Mammary epithelial cell (primary cell): Measurements from ENCODE around the gene SH3BP5L.

Source experiments
- EZH2 ChIP-seq: IDR thresholded peaks from 2 replicates; pipeline ENCODE4 v1.6.1; 2012; ENCODE audit warnings: low read length, inconsistent platforms, borderline replicate concordance
- TF ChIP-seq, protein P1 (sequence below), 2 donors: IDR thresholded peaks in 1 of 2; conservative IDR thresholded peaks in 1 of 2; 2 replicates each; pipeline ENCODE4 v1.5.1; 2011 to 2012; ENCODE audit warnings: inconsistent platforms in 2 of 2, low read length in 2 of 2, mild to moderate bottlenecking in 2 of 2, control low read depth in 1 of 2, low read depth in 1 of 2; ENCODE audit not compliant: insufficient read depth in 1 of 2; ENCODE audit errors: extremely low read depth in 1 of 2

DNA sequence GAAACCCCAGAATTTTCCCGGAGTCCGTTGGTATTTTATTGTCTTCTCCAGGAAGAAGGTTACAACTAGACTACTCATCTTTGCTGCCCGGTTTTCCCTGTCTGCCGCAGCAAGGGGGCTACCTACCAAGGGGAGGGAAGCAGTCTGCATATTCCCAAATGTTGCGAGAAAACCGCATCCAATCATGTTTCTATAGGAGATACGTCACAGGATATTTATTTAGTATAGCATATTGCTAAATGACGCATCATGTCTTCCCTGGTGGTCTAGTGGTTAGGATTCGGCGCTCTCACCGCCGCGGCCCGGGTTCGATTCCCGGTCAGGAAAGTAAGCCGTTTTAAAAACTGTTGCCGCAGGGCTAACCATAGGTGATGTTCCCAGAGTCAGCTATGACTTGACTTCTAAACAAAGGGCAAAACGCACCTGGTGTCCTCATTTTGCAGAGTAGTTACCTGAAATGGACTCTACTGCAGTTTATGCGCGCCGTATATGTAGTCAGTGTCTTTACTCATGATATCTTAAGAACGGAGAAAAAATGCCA is 48.3 kb upstream of the SH3BP5L start:
- TF ChIP-seq EZH2 = no peak
- TF ChIP-seq, protein P1, sequence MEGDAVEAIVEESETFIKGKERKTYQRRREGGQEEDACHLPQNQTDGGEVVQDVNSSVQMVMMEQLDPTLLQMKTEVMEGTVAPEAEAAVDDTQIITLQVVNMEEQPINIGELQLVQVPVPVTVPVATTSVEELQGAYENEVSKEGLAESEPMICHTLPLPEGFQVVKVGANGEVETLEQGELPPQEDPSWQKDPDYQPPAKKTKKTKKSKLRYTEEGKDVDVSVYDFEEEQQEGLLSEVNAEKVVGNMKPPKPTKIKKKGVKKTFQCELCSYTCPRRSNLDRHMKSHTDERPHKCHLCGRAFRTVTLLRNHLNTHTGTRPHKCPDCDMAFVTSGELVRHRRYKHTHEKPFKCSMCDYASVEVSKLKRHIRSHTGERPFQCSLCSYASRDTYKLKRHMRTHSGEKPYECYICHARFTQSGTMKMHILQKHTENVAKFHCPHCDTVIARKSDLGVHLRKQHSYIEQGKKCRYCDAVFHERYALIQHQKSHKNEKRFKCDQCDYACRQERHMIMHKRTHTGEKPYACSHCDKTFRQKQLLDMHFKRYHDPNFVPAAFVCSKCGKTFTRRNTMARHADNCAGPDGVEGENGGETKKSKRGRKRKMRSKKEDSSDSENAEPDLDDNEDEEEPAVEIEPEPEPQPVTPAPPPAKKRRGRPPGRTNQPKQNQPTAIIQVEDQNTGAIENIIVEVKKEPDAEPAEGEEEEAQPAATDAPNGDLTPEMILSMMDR (conservative IDR thresholded peaks at IDR 0.05 in 1 of 2, IDR thresholded peaks at IDR 0.05 in 1 of 2; ENCODE audit: extremely low read depth in 1 of 2, insufficient read depth in 1 of 2, low read depth in 1 of 2, low read length in 2 of 2) = no peak
